ENCODE data around the gene PAM. TPM values are rescaled to one million over a fixed set of nuclear protein-coding genes. Genes with fewer than 3 reads are reported as not detected.

Gene PAM
- total and polyA plus RNA-seq, 2 of the 8 experiments (the other 6 are each of a cell fraction or from before 2014, with no cell fraction given), result 30.4 to 67.8 TPM

GRCh38 chr5:102895234-102895633 is 140.1 kb downstream of the PAM start:
- H3K23ac ChIP-seq (ENCODE audit: insufficient read length), result no peak overlapping the region
- H3K56ac ChIP-seq (replicated peaks; ENCODE audit: insufficient read length, low read depth, low read length), result no peak overlapping the region
- H2BK5ac ChIP-seq (ENCODE audit: low read depth, low read length), result no peak overlapping the region
- H4K8ac ChIP-seq (ENCODE audit: extremely low read depth, insufficient read depth, low read length), result no peak overlapping the region
- H3K27ac ChIP-seq (ENCODE audit: low read depth, low read length), result no peak overlapping the region
- DNase-seq (ENCODE audit: low read depth in 1 of 2, low spot score in 2 of 2), result no peak
- no peak overlapping the region for H2BK12ac ChIP-seq (ENCODE audit: low read depth, low read length)
- H3K9me3 ChIP-seq (ENCODE audit: insufficient read depth in 2 of 2, low read depth in 1 of 2, low read length in 1 of 2), result no peaks in the 10 kb centered on the region
- H4K20me1 ChIP-seq (replicated peaks in 1 of 2; ENCODE audit: control insufficient read depth in 1 of 2, insufficient read depth in 2 of 2, low read length in 2 of 2), result no peaks in the 10 kb centered on the region
- no peak overlapping the region for H3K14ac ChIP-seq (ENCODE audit: insufficient read length)
- H3K9ac ChIP-seq (replicated peaks in 1 of 4; ENCODE audit: extremely low read depth in 1 of 4, low read depth in 3 of 4, low read length in 3 of 4), result no peak overlapping the region
- CTCF ChIA-PET (ENCODE audit: partially characterized antibody), result interaction anchor here (1.2 kb wide), 1 partner anchor 11 kb away, joined by 4 read pairs; no protein-coding TSS in a partner anchor
- H3K36me3 ChIP-seq (ENCODE audit: control insufficient read depth in 2 of 4, insufficient read depth in 4 of 4, low read length in 3 of 4), result no peaks in the 10 kb centered on the region
- H3K27me3 ChIP-seq (replicated peaks in 1 of 4; ENCODE audit: control insufficient read depth in 3 of 4, extremely low read depth in 1 of 4, insufficient read depth in 3 of 4, low read length in 3 of 4), result no peaks in the 10 kb centered on the region
- H2BK15ac ChIP-seq (ENCODE audit: low read length), result no peak overlapping the region
- no peak overlapping the region for H2BK120ac ChIP-seq (replicated peaks; ENCODE audit: low read depth, low read length)
- no peak overlapping the region for H3K4me3 ChIP-seq (ENCODE audit: extremely low read depth in 1 of 4, insufficient read depth in 2 of 4, low read depth in 3 of 4, low read length in 4 of 4)
- no peak overlapping the region for H4K91ac ChIP-seq (replicated peaks; ENCODE audit: insufficient read length, low read length)
- H2AFZ ChIP-seq (ENCODE audit: low read length), result no peak overlapping the region
- FAIRE-seq, result no peak
- no peak overlapping the region for H2BK20ac ChIP-seq (ENCODE audit: low read length)
- no peak overlapping the region for H3K4me2 ChIP-seq (ENCODE audit: insufficient read depth in 1 of 2, low read depth in 2 of 2, low read length in 2 of 2)
- no peaks in the 10 kb centered on the region; the same call in 1 of the 2 replicates for H3K23me2 ChIP-seq (ENCODE audit: low read depth, low read length)
- no peak overlapping the region for H3K4ac ChIP-seq (replicated peaks; ENCODE audit: insufficient read length, low read depth, low read length)
- H3K4me1 ChIP-seq (replicated peaks in 1 of 4; ENCODE audit: control insufficient read depth in 3 of 4, insufficient read depth in 4 of 4, low read length in 3 of 4), result peaks cover 0 to 3% (median 0%) of the 10 kb centered on the region in 4 experiments; a peak in 1 of 7 replicates
- H3K18ac ChIP-seq (ENCODE audit: extremely low read depth, low read length), result no peak overlapping the region
- POLR2A ChIA-PET (ENCODE audit: partially characterized antibody), result no interaction called here
- H3K79me2 ChIP-seq (ENCODE audit: control insufficient read depth in 1 of 2, insufficient read depth in 2 of 2, low read length in 2 of 2), result no peaks in the 10 kb centered on the region
- no peak overlapping the region for H4K5ac ChIP-seq (ENCODE audit: insufficient read length, low read depth, low read length)
- H2AK5ac ChIP-seq (ENCODE audit: low read depth, low read length), result no peak overlapping the region
- H3K79me1 ChIP-seq (ENCODE audit: low read depth, low read length), result no peaks in the 10 kb centered on the region
- TF ChIP-seq SP2 (IDR thresholded peaks at IDR 0.05; ENCODE audit: low read length) (no peak), BACH1 (IDR thresholded peaks at IDR 0.05; ENCODE audit: low read length) (no peak), EP300 (IDR thresholded peaks at IDR 0.05; ENCODE audit: borderline replicate concordance in 1 of 2, low read depth in 2 of 2, low read length in 2 of 2) (no peak), RFX5 (IDR thresholded peaks at IDR 0.05; ENCODE audit: borderline replicate concordance, low read depth, low read length) (no peak)

Measured in H1 (cell line).